GM18517 (cell line): ENCODE measurements around the gene SLC2A8.

Source experiments
- ATAC-seq: cut with Tn5 transposase; IDR thresholded peaks from one replicate; pipeline ENCODE4 v1.9.1; 2021; ENCODE audit warnings: mild to moderate bottlenecking, moderate library complexity; ENCODE audit not compliant: unreplicated experiment

Gene SLC2A8

DNA sequence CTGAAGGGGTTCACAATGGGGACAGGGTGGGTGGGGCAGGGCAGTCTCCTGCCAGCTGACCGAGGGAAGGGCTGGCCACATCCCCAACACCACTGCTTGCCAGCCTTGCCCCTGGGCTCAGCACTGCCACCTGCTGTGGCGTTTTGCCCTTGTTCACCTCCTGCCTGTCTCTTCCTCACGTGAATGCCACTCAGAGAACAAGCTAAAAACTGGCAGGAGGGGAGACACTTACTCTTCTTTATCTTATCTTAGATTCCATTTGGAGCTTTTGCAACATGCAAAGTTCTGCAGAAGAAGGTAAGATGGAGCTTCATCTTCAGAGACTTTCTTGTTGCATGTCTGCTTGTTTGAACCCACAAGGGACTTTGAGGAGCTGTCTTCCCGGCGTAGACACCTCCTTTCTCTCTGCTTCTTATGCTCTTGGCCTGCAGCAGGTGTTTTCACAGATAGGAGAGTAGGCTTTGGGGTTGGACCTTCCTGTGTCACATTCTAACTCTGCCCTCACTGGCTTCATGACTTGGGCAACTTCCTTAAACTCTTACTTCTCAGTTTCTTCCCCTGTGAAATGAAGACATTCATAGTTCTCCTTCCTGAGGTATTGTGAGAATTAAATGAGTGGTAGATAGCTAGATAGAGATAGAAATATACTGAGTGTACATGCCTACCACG lies 58.5 kb downstream of the SLC2A8 start:
- ATAC-seq: no peak

DNA sequence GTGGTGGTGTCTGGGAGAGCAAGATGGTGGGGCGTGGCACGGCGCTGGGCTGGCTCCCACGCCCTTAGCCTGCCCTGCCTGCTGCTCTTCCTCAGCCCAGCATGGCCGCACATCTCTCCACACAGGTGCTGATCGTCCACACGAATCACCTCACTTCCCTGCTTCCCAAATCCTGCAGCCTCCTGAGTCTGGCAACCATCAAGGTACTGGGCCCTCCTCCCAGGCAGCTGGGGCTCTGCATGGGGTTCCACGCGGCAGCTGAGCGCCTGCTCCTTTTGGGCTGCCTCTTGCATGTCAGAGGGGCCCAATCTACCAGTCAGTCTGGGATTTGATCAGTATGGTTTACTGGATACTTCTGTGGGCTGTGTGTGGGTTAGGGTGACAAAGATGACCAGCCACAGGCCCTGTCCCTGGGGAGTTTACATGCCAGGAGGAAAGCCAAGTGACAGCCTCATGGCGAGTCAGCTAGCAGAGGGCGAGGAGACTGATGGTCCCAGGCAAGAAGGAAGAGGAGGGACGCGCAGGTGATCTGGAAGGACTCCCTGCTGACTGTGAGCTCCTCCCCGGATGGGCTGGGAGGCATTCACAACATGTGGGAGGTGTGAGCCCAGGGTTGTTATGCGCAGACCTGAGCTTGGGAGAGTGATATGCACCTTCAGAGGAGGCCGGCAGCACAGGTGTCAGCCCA lies 60.4 kb downstream of the SLC2A8 start:
- no peak for ATAC-seq
